ENCODE results near the gene PARD3B. TPM values are rescaled to one million over a fixed set of nuclear protein-coding genes. Genes with fewer than 3 reads are reported as not detected.

Gene PARD3B
- total RNA-seq, 1 donor from 2014 or later, result 18.4 TPM

DNA sequence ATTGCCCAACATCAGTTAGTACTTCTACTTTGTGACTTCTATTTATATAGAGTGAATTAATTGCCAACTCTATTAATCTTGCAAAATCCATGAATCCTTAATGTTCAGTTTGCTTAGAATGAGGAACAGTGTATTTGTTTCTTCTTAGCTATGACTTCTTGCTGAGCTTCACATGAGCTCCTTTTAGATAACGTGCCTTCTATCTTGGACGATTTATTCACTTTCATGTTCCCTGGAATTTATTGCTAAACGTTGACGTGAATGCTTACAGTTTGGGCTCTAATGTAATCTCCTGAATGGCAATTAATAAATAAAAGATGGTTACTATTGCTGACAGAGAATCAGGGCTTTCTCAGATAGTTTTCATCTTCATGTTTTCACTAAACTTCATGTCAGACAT lies 752.6 kb downstream of the PARD3B start:
- H3K27ac Mint-ChIP-seq (ENCODE audit: unreplicated experiment), result no peak overlapping the region
- peaks cover 12% of the 10 kb centered on the region for H3K4me1 Mint-ChIP-seq
- TF ChIP-seq, protein P1, sequence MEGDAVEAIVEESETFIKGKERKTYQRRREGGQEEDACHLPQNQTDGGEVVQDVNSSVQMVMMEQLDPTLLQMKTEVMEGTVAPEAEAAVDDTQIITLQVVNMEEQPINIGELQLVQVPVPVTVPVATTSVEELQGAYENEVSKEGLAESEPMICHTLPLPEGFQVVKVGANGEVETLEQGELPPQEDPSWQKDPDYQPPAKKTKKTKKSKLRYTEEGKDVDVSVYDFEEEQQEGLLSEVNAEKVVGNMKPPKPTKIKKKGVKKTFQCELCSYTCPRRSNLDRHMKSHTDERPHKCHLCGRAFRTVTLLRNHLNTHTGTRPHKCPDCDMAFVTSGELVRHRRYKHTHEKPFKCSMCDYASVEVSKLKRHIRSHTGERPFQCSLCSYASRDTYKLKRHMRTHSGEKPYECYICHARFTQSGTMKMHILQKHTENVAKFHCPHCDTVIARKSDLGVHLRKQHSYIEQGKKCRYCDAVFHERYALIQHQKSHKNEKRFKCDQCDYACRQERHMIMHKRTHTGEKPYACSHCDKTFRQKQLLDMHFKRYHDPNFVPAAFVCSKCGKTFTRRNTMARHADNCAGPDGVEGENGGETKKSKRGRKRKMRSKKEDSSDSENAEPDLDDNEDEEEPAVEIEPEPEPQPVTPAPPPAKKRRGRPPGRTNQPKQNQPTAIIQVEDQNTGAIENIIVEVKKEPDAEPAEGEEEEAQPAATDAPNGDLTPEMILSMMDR (conservative IDR thresholded peaks at IDR 0.05), result no peak
- no peak overlapping the region for H3K4me3 Mint-ChIP-seq
- H3K27me3 Mint-ChIP-seq (ENCODE audit: low read depth), result no peaks in the 10 kb centered on the region
- no peak for DNase-seq (ENCODE audit: low read depth, low spot score)
- H3K36me3 Mint-ChIP-seq (ENCODE audit: low read depth), result peaks cover 3% of the 10 kb centered on the region
- H3K9me3 Mint-ChIP-seq, result no peaks in the 10 kb centered on the region

DNA sequence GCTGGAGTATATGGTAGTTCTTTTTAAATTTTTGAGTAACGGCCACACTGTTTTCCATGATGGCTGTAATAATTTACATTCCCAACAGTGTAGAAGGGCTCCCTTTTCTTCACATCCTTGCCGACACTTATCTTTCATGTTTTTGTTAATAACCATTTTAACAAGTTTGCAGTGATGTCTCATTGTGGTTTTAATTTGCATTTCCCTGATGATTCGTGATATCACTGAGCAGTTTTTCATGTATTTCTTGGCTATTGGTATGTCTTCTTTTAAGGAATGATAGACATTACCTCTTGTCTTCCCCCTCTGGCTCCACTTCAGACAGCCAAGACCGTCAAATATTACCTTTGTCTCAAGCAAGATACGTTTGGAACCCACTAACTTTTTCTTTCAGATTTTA lies 765.9 kb downstream of the PARD3B start:
- peaks cover 7% of the 10 kb centered on the region for H3K9me3 Mint-ChIP-seq
- no peaks in the 10 kb centered on the region for H3K27me3 Mint-ChIP-seq (ENCODE audit: low read depth)
- DNase-seq (ENCODE audit: low read depth, low spot score), result no peak
- no peak overlapping the region for H3K4me3 Mint-ChIP-seq
- H3K4me1 Mint-ChIP-seq, result no peaks in the 10 kb centered on the region
- no peak overlapping the region for H3K27ac Mint-ChIP-seq (ENCODE audit: unreplicated experiment)
- H3K36me3 Mint-ChIP-seq (ENCODE audit: low read depth), result peaks cover 9% of the 10 kb centered on the region
- TF ChIP-seq, protein P1 (conservative IDR thresholded peaks at IDR 0.05), result no peak

GRCh38 chr2:205321231-205321630 lies 776.0 kb downstream of the PARD3B start:
- H3K27ac Mint-ChIP-seq (ENCODE audit: unreplicated experiment), result no peak overlapping the region
- peaks cover 9% of the 10 kb centered on the region for H3K36me3 Mint-ChIP-seq (ENCODE audit: low read depth)
- H3K4me1 Mint-ChIP-seq, result no peaks in the 10 kb centered on the region
- TF ChIP-seq, protein P1 (conservative IDR thresholded peaks at IDR 0.05), result no peak
- H3K9me3 Mint-ChIP-seq, result peaks cover 6% of the 10 kb centered on the region
- no peak for DNase-seq (ENCODE audit: low read depth, low spot score)
- H3K4me3 Mint-ChIP-seq, result no peak overlapping the region
- no peaks in the 10 kb centered on the region for H3K27me3 Mint-ChIP-seq (ENCODE audit: low read depth)

DNA sequence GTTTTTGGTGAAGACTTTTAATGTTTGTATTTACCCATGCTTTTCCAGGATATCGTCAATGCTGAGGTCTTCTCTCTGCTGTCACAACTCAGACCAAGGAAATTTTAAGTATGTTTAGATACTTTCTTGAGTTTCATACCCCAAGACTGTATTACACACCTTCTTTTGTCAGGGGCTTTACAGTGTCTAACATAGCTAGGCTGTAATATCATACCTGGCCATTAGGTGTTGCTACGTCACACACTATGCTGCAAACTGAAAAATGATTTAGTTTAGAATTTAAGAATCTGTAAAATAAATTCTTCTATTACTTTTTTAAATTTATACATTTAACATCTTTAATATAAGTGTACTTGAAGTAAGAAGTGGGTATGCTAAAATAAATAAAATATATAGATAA lies 778.7 kb downstream of the PARD3B start:
- H3K4me3 Mint-ChIP-seq, result no peak overlapping the region
- peaks cover 6% of the 10 kb centered on the region for H3K9me3 Mint-ChIP-seq
- H3K4me1 Mint-ChIP-seq, result no peaks in the 10 kb centered on the region
- H3K36me3 Mint-ChIP-seq (ENCODE audit: low read depth), result peaks cover 9% of the 10 kb centered on the region
- TF ChIP-seq, protein P1 (conservative IDR thresholded peaks at IDR 0.05), result peak; percentile 60
- H3K27ac Mint-ChIP-seq (ENCODE audit: unreplicated experiment), result no peak overlapping the region
- no peaks in the 10 kb centered on the region for H3K27me3 Mint-ChIP-seq (ENCODE audit: low read depth)
- DNase-seq (ENCODE audit: low read depth, low spot score), result no peak

DNA sequence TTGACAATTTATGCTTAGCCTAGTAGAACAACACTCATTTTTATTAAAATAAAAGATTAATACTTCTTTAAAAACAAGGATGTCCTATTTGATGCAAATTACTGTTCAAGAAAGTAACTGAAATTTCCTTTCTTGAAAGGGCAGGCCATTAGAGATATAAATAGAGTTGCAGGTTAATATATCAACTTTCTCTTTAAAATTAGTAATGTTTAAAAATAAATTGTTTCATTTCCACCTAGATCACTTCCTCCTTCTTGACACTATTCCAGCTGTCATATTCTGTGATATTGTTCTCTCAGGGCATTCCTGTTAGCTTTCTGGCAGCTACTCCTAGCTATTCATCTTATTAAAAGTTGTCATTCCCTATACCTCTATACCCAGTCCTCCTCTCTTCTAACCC lies 779.1 kb downstream of the PARD3B start:
- Mint-ChIP-seq H3K4me3 (no peak overlapping the region), H3K36me3 (ENCODE audit: low read depth) (peaks cover 9% of the 10 kb centered on the region), H3K4me1 (no peaks in the 10 kb centered on the region), H3K27me3 (ENCODE audit: low read depth) (no peaks in the 10 kb centered on the region), H3K9me3 (peaks cover 6% of the 10 kb centered on the region), H3K27ac (ENCODE audit: unreplicated experiment) (no peak overlapping the region)
- DNase-seq (ENCODE audit: low read depth, low spot score), result no peak
- TF ChIP-seq, protein P1 (conservative IDR thresholded peaks at IDR 0.05), result no peak

GRCh38 chr2:205333351-205333750 lies 788.1 kb downstream of the PARD3B start:
- Mint-ChIP-seq H3K36me3 (ENCODE audit: low read depth) (peaks cover 11% of the 10 kb centered on the region), H3K9me3 (peaks cover 7% of the 10 kb centered on the region), H3K4me1 (no peaks in the 10 kb centered on the region), H3K27me3 (ENCODE audit: low read depth) (no peaks in the 10 kb centered on the region), H3K4me3 (no peak overlapping the region), H3K27ac (ENCODE audit: unreplicated experiment) (no peak overlapping the region)
- DNase-seq (ENCODE audit: low read depth, low spot score), result no peak
- TF ChIP-seq, protein P1 (conservative IDR thresholded peaks at IDR 0.05), result no peak

All from neural crest cell (in vitro differentiated cells).